HFF-Myc (cell line): ENCODE results near the gene KCNQ5.
A peak's percentile ranks its signal among the peaks of the same experiment; 100 is the strongest.

ENCODE experiments used
- DNase-seq: peaks from one replicate; pipeline ENCODE4 v3.0.0-alpha.2; 2011; ENCODE audit warnings: low read depth; ENCODE audit errors: extremely low read depth
- H3K4me3 ChIP-seq: replicated peaks from 2 replicates; pipeline ENCODE4 v1.5.1; 2011; ENCODE audit warnings: low read depth, mild to moderate bottlenecking, control low read depth, low read length
- CTCF ChIP-seq: IDR thresholded peaks from 2 replicates; pipeline ENCODE4 v1.5.1; 2012; ENCODE audit warnings: mild to moderate bottlenecking, low read depth, low read length, control low read depth; ENCODE audit errors: missing control alignments

The KCNQ5 gene

GRCh38 chr6:72649032-72649984 is 27.4 kb downstream of the KCNQ5 start:
- no peak overlapping the region for H3K4me3 ChIP-seq
- TF ChIP-seq CTCF = no peak
- peak; percentile 52 for DNase-seq

GRCh38 chr6:72650081-72650745 is 28.3 kb downstream of the KCNQ5 start:
- no peak for TF ChIP-seq CTCF
- no peak overlapping the region for H3K4me3 ChIP-seq
- DNase-seq = no peak

- no peak for TF ChIP-seq CTCF
- DNase-seq = no peak
- H3K4me3 ChIP-seq = no peak overlapping the region
These were observed 29.3 kb downstream of the KCNQ5 start for GRCh38 chr6:72651174-72651573.

GRCh38 chr6:72651967-72652956 is 30.4 kb downstream of the KCNQ5 start:
- no peak overlapping the region for H3K4me3 ChIP-seq
- DNase-seq = no peak
- TF ChIP-seq CTCF = no peak

- no peak for TF ChIP-seq CTCF
- DNase-seq = no peak
These were observed 31.2 kb downstream of the KCNQ5 start for GRCh38 chr6:72653026-72653425.

GRCh38 chr6:72654071-72654621 is 32.3 kb downstream of the KCNQ5 start:
- DNase-seq = no peak
- no peak for TF ChIP-seq CTCF
- no peak overlapping the region for H3K4me3 ChIP-seq

More at GRCh38 chr6:72653026-72653425, 31.2 kb downstream of the KCNQ5 start:
- no peak overlapping the region for H3K4me3 ChIP-seq
